GM21447 (cell line): Measurements from ENCODE around the gene CSK.
"Not testable (repeated sequence)": the region's sequence is repeated elsewhere in the genome, so short reads cannot be mapped to it uniquely, and the experiment has no call there.

ENCODE experiments used
- ATAC-seq: cut with Tn5 transposase; IDR thresholded peaks from one replicate; pipeline ENCODE4 v1.9.1; 2021; ENCODE audit not compliant: unreplicated experiment

The CSK gene

GRCh38 chr15:74770211-74770903 lies 11.5 kb upstream of the CSK start:
- no peak for ATAC-seq

GRCh38 chr15:74773329-74773728 lies 8.6 kb upstream of the CSK start:
- ATAC-seq: no peak

GRCh38 chr15:74773731-74774252 lies 8.1 kb upstream of the CSK start:
- ATAC-seq: no peak

GRCh38 chr15:74775132-74775562 lies 6.7 kb upstream of the CSK start:
- no peak for ATAC-seq

GRCh38 chr15:74775894-74776293 lies 6.0 kb upstream of the CSK start:
- no peak for ATAC-seq

GRCh38 chr15:74776821-74777768 lies 4.8 kb upstream of the CSK start:
- ATAC-seq: peak; percentile 41

GRCh38 chr15:74777769-74778598 lies 3.9 kb upstream of the CSK start:
- peak; percentile 14 for ATAC-seq

- ATAC-seq: no peak
Measured at GRCh38 chr15:74778599-74778970, 3.3 kb upstream of the CSK start.

GRCh38 chr15:74779162-74779648 lies 2.7 kb upstream of the CSK start:
- no peak for ATAC-seq

GRCh38 chr15:74780523-74781430 lies 1.1 kb upstream of the CSK start:
- ATAC-seq: no peak

GRCh38 chr15:74782259-74783071 lies 585 bp downstream of the CSK start:
- ATAC-seq: no peak

- ATAC-seq: no peak
Measured at GRCh38 chr15:74783072-74783807, 1.4 kb downstream of the CSK start.

- ATAC-seq: no peak
Measured at GRCh38 chr15:74783808-74784175, 1.9 kb downstream of the CSK start.

- no peak for ATAC-seq
Measured at GRCh38 chr15:74784426-74785193, 2.7 kb downstream of the CSK start.

GRCh38 chr15:74785194-74786032 lies 3.5 kb downstream of the CSK start:
- no peak for ATAC-seq

GRCh38 chr15:74786081-74786480 lies 4.2 kb downstream of the CSK start:
- ATAC-seq: not testable (repeated sequence)
